T follicular helper cell (primary cell): ENCODE data around the gene AS3MT.
"Not testable (repeated sequence)": the region's sequence is repeated elsewhere in the genome, so short reads cannot be mapped to it uniquely, and the experiment has no call there.

Experiments
- DNase-seq: peaks from one replicate; pipeline ENCODE4 v3.0.0-alpha.2; 2020; ENCODE audit warnings: low read depth
- total RNA-seq, 2 experiments: gene quantifications; one replicate each; lab custom pipeline; 2026; lab: John Stamatoyannopoulos, UW

The AS3MT gene, protein sequence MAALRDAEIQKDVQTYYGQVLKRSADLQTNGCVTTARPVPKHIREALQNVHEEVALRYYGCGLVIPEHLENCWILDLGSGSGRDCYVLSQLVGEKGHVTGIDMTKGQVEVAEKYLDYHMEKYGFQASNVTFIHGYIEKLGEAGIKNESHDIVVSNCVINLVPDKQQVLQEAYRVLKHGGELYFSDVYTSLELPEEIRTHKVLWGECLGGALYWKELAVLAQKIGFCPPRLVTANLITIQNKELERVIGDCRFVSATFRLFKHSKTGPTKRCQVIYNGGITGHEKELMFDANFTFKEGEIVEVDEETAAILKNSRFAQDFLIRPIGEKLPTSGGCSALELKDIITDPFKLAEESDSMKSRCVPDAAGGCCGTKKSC
- total RNA-seq: 0 to 0.18 reads per million in 2 experiments

DNA sequence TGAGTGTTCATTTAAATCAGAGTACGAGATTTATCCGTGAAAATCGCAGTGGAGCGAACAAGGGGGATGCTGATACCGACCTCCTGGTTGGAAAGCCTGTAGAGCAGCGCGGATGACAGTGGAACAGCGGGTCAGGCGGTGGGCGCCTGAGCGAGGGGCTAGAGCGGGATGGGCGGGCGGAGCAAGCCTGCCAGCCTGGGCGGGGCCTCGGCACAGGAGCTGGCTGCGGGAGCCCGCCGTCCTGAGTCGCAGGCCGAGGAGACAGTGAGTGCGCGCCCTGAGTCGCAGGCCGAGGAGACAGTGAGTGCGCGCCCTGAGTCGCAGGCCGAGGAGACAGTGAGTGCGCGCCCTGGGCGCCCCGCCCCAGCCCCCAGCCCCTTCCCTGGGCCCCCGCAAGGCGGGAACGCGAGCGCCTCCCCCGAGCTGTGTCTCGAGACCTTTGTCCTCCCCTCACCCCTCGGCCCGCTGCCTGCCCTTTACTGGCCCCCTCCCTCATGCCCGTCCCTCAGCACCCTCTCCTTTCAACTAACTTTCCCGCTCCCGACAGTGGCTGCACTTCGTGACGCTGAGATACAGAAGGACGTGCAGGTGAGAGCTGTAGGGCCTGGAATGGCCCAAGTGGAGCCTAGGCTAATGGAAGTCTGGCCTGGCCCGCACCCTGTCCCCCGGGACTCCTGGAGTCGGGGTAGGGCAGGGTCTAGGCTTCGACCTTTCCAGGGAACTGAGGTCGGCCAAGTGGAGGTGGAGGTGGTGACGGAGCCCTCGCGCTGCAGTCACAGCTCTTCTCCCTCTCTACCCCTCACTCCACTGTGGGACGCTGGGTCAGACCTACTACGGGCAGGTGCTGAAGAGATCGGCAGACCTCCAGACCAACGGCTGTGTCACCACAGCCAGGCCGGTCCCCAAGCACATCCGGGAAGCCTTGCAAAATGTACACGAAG lies at the start of gene AS3MT:
TSS of gene AS3MT (plus strand) at position 213 of the 941 bp plus-strand sequence. CDS start at position 336, 123 bp downstream.
- no peak for DNase-seq

DNA sequence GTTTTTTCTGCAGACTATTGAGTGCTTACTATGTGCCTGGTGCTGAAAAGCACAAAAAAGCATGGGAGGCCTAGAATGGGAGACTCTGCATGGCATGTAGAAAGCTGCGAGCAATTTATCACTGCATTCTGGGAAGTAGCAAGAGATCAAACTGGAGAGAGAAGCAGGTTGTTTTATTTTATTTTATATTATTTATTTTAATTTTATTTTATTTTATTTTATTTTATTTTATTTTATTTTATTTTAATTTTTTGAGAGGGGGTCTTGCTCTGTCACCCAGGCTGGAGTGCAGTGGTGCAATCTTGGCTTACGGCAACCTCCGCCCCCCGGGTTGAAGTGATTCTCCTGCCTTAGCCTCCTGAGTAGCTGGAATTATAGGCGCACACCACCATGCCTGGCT lies 49.3 kb upstream of the AS3MT start:
- not testable (repeated sequence) for DNase-seq

GRCh38 chr10:102822222-102822621 lies 47.0 kb upstream of the AS3MT start:
- no peak for DNase-seq

DNA sequence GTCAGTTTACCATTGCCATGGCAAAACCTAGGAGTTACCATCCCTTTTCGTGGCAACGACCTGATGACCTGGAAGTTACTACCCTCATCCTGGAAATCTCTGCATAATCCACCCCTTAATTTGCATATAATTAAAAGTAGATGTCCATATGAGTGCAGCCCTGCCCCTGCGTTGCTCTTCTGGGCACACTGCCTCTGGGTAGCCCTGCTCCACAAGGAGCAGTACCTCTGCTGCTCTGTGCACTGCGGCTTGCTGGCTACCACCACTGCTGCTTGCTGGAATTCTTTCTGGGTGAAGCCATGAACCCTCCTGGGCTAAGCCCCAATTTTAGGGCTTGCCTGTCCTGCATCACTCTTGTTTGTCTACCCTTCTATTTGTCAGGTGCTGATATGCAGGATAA lies 44.6 kb upstream of the AS3MT start:
- no peak for DNase-seq

DNA sequence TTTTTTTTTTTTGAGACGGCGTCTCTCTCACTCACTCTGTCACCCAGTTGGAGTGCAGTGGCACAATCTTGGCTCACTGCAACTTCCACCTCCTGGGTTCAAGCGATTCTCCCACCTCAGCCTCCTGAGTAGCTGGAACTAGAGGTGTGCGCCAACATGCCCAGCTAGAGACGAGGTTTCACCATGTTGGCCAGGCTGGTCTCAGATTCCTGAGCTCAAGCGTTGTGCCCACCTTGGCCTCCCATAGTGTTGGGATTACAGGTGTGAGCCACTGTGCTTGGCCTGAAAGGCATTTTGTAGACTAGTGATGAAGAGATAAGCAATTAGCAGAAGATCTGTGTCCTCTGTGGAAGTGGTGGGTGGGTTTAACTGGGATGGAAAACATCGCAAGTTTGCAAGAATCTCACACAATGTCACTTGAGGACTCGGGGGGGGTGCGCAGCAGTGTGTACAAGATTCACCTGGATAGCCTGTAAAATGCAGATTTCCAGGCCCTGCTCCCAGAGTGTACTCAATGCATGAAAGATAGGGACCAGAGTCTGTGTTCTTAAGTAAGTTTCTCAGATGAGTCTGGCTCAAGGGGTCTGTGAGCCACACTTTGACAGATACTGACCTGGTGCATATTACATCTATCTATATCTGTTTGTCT lies 43.0 kb upstream of the AS3MT start:
- DNase-seq: no peak

DNA sequence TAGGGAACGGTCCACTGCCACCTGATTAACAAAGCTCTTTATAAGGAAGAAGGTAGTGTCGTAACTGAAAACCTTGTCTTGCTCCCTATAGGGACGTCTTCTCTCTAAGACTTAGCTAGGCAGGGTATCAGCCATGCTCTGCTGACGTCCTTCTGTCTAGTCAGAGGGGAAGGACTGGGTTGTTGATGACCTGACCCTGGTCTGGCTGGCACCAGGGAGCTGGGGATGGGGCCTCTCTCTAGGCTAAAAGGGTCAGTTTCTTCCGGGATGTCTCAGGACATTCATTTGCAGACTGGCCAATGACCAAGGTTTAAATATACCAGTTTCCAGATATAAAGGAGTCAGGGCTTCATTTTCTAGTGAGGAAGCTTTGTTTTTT lies 41.7 kb upstream of the AS3MT start:
- DNase-seq: no peak

DNA sequence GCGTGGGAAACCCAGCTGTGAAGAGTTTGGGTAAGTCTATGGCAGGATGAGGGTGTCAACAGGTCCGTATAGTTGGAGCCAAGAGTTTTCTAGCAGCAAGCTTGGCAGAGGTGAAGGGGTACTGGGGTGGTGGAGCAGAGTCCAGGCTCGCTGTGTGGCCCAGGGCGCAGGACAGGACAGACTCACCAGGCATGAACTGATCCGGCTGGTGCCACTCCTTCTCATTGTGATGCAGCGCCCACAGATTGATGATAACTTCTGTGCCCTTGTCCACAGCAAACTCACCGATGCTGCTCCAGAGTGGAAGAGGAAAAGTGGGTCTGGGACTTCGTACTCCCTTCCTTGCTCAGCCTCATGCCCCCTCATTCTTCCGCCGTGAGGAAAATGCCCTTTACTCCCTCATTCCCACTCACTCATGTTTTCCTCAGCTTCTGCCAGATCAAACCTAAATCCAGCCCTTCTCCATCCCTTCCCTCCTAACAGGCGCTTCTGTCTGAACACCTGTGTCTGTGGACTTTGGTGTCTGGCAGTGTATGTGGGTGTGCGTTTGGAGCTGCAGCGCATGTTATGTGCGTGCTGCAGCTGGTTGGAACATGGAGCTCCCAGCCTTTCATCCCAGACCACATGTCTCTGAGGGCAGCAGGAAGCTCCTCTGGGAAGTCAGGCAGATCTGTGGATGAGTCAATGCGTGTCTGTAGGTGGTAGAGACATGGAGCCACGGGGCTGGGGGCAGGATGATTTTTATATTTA lies 37.8 kb upstream of the AS3MT start:
- DNase-seq: no peak

- DNase-seq: no peak
Observed at GRCh38 chr10:102832248-102832647, 37.0 kb upstream of the AS3MT start.

DNA sequence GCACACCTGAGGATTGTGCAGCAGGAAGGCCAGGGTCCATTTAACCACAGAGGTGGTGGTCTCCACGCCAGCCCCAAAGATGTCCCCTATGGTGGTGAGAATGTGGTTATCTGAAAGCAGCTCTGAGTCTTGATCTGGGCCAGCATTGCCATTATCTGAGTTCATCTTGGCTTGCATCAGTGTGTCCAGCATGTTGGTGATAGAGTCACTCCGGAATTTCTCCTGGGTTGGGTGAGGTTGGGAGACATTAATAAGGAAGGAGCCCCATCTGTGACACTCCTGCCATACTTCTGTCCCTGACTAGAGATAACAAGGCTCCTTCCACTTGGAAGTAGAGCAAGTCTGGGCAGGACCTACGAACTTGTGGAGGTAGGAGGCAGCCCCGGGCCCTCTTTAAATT lies 36.3 kb upstream of the AS3MT start:
- no peak for DNase-seq

GRCh38 chr10:102834143-102834542 lies 35.1 kb upstream of the AS3MT start:
- no peak for DNase-seq

DNA sequence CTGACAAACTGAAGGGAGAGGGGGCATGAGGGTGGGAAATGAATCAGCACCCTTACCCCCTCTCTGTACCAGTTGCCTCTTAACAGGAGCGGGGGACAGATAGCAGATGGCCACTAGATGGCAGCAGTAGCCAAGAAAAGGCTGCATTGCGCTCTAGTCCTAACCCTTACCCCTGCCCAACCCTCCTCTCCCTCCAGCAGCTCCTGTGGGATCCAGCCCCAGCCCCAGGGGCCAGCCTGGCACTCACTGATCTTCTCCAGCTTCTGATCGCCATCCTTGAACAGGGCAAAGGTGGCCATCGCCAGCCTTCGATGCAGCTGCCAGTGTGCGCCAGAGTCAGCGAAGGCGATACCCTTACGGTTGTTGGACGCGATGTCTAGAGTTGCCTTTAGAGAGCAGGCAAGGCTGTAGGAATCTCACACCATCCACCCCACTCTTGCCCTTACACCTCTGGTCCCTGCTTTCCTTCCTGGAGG lies 34.2 kb upstream of the AS3MT start:
- peak; percentile 64 for DNase-seq

DNA sequence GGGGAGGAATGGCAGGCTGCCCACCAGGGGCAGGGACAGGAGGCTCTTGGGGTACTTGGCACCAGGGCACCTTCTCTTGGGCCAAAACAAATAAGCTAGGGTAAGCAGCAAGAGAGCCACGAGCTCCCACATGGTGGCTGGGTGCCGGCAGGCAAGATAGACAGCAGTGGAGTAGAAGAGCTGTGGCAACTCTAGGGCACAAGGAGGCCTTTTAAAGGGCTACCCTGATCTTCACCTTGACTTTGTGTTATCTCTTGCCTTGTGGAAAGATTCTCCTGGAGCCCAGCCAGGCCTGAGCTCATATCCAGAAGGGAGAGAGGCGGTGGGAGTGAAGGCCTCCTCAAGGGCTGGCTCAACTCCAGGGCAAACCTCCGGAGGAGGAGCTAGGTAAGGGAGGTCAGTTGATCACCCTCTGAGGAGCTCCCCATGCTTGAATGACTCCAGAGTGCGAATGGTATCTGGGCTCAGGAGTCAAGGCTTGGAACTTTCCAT lies 32.0 kb upstream of the AS3MT start, which contains the start of gene CYP17A1:
TSS of gene CYP17A1 (minus strand) at position 184 of the 492 bp plus-strand sequence. CDS start at position 132, 52 bp downstream.
- no peak for DNase-seq

- not testable (repeated sequence) for DNase-seq
Observed at GRCh38 chr10:102838276-102838927, 30.9 kb upstream of the AS3MT start.

DNA sequence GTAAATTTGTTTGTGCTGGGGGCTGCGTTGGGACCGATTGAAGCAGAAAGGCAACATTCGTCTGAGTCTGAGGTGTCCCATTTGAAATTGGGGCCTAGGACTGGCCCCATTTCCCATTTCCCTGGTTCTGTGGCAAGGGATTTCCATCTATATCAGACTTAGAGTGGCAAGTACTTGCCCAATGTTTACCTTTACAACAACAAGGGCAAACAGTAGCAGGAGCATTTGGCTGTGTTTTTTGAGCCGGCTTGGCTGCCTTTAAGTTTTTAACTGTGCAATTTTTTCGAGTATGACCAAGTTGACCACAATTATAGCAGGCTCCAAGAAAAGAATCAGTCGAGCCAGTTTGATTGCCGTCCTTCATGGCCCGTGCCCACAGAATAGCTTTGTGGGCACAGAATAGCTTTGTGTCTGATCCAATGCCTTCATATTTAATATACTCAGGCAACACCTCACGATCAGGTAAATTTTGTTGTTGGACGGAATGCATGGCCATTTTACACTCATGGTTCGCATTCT lies 27.4 kb upstream of the AS3MT start:
- no peak for DNase-seq

DNA sequence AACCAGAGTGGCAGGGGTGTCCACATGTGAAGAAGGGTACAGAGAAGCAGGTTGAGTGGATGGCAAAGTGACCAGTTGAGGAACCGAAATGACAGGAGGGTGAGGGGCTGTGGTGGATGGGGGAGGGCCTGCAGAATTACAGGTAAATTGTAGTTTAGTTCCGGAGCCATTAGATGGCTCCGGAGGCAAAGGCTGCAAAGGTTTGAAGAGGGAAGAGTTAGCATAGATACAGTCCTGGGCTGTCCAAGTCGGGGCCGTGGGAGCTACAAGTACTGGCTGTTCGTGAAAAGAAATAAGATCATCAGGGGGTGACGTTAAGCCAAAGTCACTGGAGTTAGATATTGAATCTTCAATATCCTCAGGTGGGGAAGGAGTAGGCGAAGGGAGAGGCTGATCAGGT lies 26.1 kb upstream of the AS3MT start:
- not testable (repeated sequence) for DNase-seq

GRCh38 chr10:102844190-102844776 lies 25.0 kb upstream of the AS3MT start:
- not testable (repeated sequence) for DNase-seq

GRCh38 chr10:102845352-102845902 lies 23.8 kb upstream of the AS3MT start:
- DNase-seq: no peak

GRCh38 chr10:102850025-102850518 lies 19.2 kb upstream of the AS3MT start:
- no peak for DNase-seq

DNA sequence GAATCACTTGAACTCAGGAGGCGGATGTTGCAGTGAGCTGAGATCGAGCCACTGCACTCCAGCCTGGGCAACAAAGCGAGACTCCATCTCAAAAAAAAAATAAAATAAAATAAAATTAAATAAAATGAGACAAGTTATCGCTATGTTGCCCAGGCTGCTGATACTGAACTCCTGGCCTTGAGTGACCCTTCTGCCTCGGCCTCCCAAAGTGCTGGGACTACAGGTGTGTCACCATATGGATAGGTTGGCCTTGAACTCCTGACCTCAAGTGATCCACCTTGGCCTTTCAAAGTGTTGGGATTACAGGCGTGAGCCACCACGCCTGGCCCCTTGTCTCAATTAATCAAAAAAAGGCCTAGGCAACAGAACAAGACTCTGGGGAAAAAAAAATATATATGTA lies 16.0 kb upstream of the AS3MT start:
- not testable (repeated sequence) for DNase-seq
